ENCODE results near the gene RNF123.

GRCh38 chr3:49654176-49654825, 35.1 kb upstream of the RNF123 start:
- TF ChIP-seq CTCF (conservative IDR thresholded peaks at IDR 0.05; ENCODE audit: low read length) (no peak), EZH2phosphoT487 (IDR thresholded peaks at IDR 0.05; ENCODE audit: borderline replicate concordance) (no peak)
